Amygdala (tissue), 56 donors: ENCODE results near the gene M1AP.

Experiments used
- DNase-seq, 56 donors: peaks; one replicate each; lab custom pipeline; 2025; lab: John Stamatoyannopoulos, UW

The M1AP gene

DNA sequence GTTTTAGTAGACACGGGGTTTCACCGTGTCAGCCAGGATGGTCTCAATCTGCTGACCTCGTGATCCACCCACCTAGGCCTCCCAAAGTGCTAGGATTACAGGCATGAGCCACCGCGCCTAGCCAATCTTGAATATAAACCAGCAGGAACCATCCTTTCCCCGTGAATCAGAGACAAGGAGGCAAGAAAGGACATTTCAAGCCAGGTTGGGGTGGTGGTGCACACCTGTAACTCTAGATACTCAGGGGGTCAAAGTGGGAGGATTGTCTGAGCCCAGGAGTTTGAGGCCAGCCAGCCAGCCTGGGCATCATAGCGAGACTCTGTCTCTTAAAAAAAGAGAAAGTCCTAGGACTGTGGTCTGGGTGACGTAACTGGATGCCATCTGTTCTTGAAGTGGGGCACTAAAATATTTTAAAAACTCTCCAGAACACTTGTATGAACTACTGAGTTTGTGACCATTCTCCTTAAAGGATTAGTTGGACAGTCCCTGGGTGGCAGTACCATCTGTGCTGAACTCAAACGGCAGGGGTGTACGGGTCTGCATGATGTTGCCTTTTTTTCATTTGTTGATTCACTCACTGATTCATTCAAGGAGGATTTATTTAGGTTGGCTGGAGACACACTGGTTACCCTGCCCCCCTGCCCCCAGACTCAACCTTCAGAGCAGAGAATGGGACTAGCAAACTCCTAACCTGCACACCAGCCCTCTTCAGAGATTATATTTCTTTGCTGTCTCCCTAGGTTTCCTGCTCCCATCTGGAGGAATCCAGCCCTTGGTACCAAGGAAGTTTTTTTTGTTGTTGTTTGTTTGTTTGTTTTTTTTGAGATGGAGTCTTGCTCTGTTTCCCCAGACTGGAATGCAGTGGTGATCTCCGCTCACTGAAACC lies 136.8 kb downstream of the M1AP start:
- DNase-seq: no peak

DNA sequence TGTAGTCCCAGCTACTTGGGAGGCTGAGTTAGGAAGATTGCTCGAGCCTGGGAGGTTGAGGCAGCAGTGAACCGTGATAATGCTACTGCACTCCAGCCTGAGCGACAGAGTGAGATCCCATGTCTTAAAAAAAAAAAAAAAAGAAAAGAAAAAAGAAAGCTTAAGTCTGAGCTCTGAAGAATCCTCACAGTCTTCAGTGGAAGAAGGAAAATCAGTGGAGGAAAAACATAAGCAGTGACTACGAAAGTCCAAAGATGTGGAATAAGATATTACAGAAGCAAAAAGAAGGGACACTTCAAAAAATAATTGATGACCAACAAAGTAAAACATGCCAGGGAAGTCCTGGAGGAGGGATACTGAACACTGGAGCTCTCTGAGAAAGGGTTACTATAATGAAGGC lies 137.9 kb downstream of the M1AP start:
- no peak for DNase-seq

DNA sequence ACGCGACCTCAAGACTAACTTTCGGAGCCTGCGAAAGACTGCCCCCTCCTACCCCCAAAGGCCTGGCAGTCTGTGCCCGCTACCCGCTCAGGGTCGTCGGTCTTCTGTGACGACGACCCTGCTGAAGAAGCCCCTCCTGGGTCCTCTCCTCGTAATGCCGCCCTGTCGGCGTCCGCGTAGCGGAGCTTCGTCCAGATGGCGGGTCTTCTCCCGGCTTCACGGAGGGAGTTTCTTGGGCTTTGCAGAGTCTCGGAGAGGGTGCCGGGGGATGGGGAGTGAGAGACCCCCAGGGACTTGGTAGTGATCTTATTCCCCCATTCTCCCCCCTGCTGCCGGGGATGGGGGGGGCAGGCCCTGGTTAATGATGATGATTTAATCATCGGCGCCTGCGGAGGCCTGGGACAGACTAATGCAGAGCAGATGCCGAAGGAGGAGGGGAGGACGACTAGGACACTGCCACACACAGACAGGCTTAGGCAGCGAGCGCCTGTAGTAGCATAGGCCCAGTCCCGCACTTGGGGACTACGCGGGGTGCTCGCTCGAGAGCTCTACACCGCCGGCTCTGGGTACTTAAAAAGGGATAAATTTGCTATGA lies 140.1 kb downstream of the M1AP start:
- DNase-seq: peak in 25 of 56 donors; percentile 5 to 60 (median 35)
